Activated naive CD4-positive, alpha-beta T cell treated with anti-CD3 and anti-CD28 coated beads, Interleukin-2, amount 10 ng/mL, durations not matched to agents 7 days and 5 days (primary cell): ENCODE data around the gene RERE.

Experiments used
- CTCF ChIA-PET: fragments of 350-600 bp; sonication (Branson Sonifier 250); formaldehyde crosslinking; loops from one replicate; lab custom pipeline; 2021; ENCODE audit warnings: antibody characterized with exemption; lab: Charles Lee
- DNase-seq: peaks from one replicate; pipeline ENCODE4 v3.0.0-alpha.2; 2020
- H3K27ac Mint-ChIP-seq: one replicate; pipeline ENCODE4 v1.8.0; 2021; ENCODE audit warnings: mild to moderate bottlenecking, moderate library complexity, mixed read lengths
- H3K27me3 Mint-ChIP-seq: one replicate; pipeline ENCODE4 v1.8.0; 2021; ENCODE audit warnings: mild to moderate bottlenecking, mixed read lengths
- H3K36me3 Mint-ChIP-seq: one replicate; pipeline ENCODE4 v1.8.0; 2021; ENCODE audit warnings: mixed read lengths
- H3K4me1 Mint-ChIP-seq: one replicate; pipeline ENCODE4 v1.8.0; 2021; ENCODE audit warnings: mixed read lengths
- H3K4me3 Mint-ChIP-seq: one replicate; pipeline ENCODE4 v1.8.0; 2021; ENCODE audit warnings: mild to moderate bottlenecking, moderate library complexity, mixed read lengths
- H3K9me3 Mint-ChIP-seq: one replicate; pipeline ENCODE4 v1.8.0; 2021; ENCODE audit warnings: mixed read lengths

The RERE gene

DNA sequence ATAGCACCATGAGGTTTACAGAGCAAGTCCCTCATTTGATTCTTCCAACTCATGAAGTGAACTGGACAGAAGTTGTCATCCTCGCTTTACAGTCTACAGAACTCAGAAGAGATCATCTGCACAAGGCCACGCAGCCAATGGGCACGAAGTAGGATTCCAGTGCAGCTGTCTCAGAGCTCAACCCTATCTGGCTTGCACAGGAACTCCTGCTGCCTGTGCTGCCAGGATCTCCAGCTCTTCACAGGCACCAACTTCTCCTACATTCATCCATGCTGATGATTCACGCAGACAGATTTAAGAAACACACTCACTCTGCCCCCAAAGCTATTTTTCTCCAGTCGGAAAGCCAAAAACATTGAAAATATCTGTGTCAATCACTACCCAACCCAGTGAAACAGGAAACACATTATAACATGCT, 157.0 kb downstream of the RERE start:
- peaks cover 3% of the 10 kb centered on the region for H3K4me1 Mint-ChIP-seq
- no peaks in the 10 kb centered on the region for H3K9me3 Mint-ChIP-seq
- no peaks in the 10 kb centered on the region for H3K27me3 Mint-ChIP-seq
- H3K27ac Mint-ChIP-seq, result no peak overlapping the region
- CTCF ChIA-PET, result interaction anchor here (0.7 to 2.3 kb wide), 3 partner anchors 14 to 99 kb away, joined by 3 to 6 read pairs (median 3); no protein-coding TSS in a partner anchor
- no peak overlapping the region for H3K4me3 Mint-ChIP-seq
- H3K36me3 Mint-ChIP-seq, result peaks cover 18% of the 10 kb centered on the region
- no peak for DNase-seq

DNA sequence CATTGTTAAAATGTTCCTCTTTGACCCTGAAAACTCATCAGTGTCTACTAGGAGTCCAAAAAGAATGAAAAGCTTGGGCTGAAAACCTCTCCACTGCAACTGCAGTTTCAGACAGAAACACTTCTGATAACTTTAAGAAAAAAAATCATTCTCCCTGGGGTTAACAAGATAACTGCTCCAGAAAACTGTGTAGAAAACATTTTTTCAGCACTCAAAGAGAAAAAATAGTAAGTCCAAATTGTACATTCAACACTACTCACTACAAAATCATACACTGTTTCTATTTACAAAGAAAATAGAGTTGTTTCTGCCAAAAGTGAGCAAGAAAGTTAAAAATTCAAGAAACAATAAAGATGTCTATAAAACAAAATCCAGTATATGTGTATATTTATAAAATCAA, 157.8 kb downstream of the RERE start:
- CTCF ChIA-PET, result interaction anchor here (2.3 kb wide), 1 partner anchor 67 kb away, joined by 6 read pairs; no protein-coding TSS in a partner anchor
- DNase-seq, result no peak
- no peak overlapping the region for H3K27ac Mint-ChIP-seq
- H3K27me3 Mint-ChIP-seq, result no peaks in the 10 kb centered on the region
- H3K36me3 Mint-ChIP-seq, result peaks cover 23% of the 10 kb centered on the region
- no peak overlapping the region for H3K4me3 Mint-ChIP-seq
- H3K9me3 Mint-ChIP-seq, result no peaks in the 10 kb centered on the region
- peaks cover 3% of the 10 kb centered on the region for H3K4me1 Mint-ChIP-seq

DNA sequence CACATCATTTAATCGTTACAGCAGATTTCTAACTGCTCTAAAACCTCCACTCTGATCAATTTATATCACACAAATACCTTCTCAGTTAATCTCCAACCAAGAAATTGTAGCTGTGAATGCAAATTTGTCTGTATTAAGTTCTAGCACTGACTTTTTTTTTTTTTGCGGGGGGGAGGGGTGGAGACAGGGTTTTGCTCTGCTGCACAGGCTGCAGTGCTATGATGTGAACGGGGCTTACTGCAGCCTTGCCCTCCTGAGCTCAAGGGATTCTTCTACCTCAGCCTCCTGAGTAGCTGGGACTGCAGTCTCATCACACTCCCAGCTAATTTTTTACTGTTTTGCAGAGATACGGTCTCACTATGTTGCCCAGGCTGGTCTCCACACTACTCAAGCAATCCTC, 163.6 kb downstream of the RERE start:
- Mint-ChIP-seq H3K27me3 (no peaks in the 10 kb centered on the region), H3K9me3 (no peaks in the 10 kb centered on the region), H3K27ac (no peak overlapping the region), H3K4me3 (no peak overlapping the region), H3K4me1 (peaks cover 37% of the 10 kb centered on the region), H3K36me3 (peaks cover 55% of the 10 kb centered on the region)
- no peak for DNase-seq
- CTCF ChIA-PET, result interaction anchor here (0.6 kb wide), 1 partner anchor 195 kb away, joined by 3 read pairs; no protein-coding TSS in a partner anchor

DNA sequence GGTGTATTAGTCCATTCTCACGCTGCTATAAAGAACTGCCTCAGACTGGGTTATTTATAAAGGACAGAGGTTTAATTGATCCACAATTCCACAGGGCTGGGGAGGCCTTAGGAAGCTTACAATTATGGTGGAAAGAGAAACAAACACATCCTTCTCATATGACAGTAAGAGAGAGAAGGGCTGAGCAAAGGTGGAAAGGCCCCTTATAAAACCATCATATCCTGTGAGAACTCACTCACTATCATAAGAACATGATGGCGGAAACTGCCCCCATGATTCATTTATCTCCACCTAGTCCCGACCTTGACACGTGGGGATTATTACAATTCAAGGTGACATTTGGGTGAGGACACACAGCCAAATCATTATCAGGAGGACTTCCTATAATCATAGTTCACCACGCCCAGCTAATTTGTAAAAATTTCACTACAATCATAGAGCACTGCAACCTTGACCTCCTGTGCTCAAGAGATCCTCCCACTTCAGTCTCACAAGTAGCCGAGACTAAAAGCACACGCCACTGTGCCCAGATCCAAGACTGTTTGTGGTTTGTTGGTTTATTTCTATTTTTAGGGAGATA, 164.9 kb downstream of the RERE start:
- no peaks in the 10 kb centered on the region for H3K27me3 Mint-ChIP-seq
- DNase-seq, result no peak
- no peaks in the 10 kb centered on the region for H3K9me3 Mint-ChIP-seq
- CTCF ChIA-PET, result interaction anchor here (0.7 to 2.0 kb wide), 4 partner anchors 13 to 92 kb away, joined by 3 to 4 read pairs (median 4); no protein-coding TSS in a partner anchor
- H3K4me3 Mint-ChIP-seq, result no peak overlapping the region
- H3K27ac Mint-ChIP-seq, result peak overlapping the region; percentile 86
- H3K4me1 Mint-ChIP-seq, result peaks cover 49% of the 10 kb centered on the region
- peaks cover 55% of the 10 kb centered on the region for H3K36me3 Mint-ChIP-seq

DNA sequence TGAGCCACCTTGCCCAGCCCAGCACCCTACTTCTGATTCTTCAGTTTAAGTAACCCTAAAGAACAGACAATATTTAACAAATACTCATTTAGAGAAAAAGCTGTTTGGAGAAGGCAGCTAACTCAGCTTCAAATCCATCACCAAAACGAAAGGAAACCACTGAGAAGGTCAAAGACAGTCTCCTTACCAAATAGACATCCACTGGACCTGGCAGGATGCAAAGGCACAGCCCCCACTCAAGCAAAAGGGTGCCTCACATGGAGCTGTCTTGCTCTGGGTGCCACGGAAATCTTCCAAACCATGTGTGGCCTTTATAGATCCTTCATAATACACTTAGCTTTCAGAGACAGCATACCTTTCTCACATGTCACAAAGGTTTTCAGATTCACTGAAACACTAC, 165.5 kb downstream of the RERE start:
- H3K4me3 Mint-ChIP-seq, result no peak overlapping the region
- H3K36me3 Mint-ChIP-seq, result peaks cover 55% of the 10 kb centered on the region
- peaks cover 55% of the 10 kb centered on the region for H3K4me1 Mint-ChIP-seq
- H3K27ac Mint-ChIP-seq, result peak overlapping the region; percentile 86
- no peaks in the 10 kb centered on the region for H3K9me3 Mint-ChIP-seq
- DNase-seq, result no peak
- CTCF ChIA-PET, result interaction anchor here (0.7 to 2.0 kb wide), 5 partner anchors 12 to 91 kb away, joined by 3 to 5 read pairs (median 4); no protein-coding TSS in a partner anchor
- no peaks in the 10 kb centered on the region for H3K27me3 Mint-ChIP-seq

DNA sequence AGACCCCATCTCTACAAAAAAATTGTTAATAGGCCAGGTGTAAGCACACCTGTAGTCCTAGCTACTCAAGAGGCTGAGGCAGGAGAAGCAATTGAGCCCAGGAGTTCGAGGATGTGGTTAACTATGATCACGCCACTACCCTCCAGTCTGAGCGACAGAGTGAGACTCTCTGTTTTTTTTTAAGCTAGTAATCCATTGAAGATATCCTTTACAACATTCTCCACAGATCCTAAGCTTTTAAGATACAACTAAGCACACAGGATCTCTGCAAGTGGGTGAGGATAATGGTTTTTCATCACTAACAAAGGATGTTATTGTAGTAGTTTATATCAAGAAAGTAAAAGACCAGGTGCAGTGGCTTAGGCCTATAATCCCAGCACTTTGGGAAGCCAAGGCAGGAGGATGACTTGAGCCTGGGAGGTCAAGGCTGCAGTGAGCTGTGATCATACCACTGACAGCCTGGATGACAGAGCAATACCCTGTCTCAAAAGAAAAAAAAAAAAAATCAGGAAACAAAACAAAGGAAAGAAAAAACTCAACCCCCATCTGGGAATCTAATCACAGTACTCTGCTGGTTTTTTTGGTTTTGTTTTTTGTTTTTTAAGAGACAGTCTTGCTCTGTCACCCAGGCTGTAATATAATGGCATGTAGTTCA, 166.1 kb downstream of the RERE start:
- Mint-ChIP-seq H3K27me3 (no peaks in the 10 kb centered on the region), H3K9me3 (no peaks in the 10 kb centered on the region), H3K4me3 (no peak overlapping the region), H3K4me1 (peaks cover 59% of the 10 kb centered on the region), H3K27ac (peak overlapping the region; percentile 86), H3K36me3 (peaks cover 57% of the 10 kb centered on the region)
- CTCF ChIA-PET, result interaction anchor here (1.0 to 2.0 kb wide), 5 partner anchors 12 to 50 kb away, joined by 3 to 5 read pairs (median 4); no protein-coding TSS in a partner anchor
- peak; percentile 51 for DNase-seq

DNA sequence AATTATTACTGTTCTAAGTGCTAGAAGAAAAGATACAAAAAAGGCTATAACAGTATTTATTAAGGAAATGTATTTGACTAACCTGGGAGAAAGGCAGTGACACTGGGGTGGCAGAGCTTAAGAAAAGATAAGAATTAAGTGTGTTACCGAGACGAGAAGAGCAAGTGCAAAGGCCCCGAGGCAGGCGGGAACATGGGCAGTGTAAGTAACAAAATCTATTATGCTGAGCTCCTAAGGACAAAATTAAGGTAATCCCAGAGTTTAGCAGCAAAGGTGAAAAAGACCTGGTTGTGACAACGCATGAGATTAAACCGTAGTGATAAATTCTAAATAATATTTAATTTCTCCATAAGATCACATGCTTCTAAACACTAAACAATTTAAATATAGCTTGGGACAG, 167.6 kb downstream of the RERE start:
- no peaks in the 10 kb centered on the region for H3K9me3 Mint-ChIP-seq
- H3K4me3 Mint-ChIP-seq, result no peak overlapping the region
- CTCF ChIA-PET, result interaction anchor here (0.8 to 1.5 kb wide), 2 partner anchors 15 to 76 kb away, joined by 3 to 4 read pairs; no protein-coding TSS in a partner anchor
- H3K27me3 Mint-ChIP-seq, result no peaks in the 10 kb centered on the region
- no peak overlapping the region for H3K27ac Mint-ChIP-seq
- peaks cover 54% of the 10 kb centered on the region for H3K36me3 Mint-ChIP-seq
- DNase-seq, result no peak
- H3K4me1 Mint-ChIP-seq, result peaks cover 59% of the 10 kb centered on the region

DNA sequence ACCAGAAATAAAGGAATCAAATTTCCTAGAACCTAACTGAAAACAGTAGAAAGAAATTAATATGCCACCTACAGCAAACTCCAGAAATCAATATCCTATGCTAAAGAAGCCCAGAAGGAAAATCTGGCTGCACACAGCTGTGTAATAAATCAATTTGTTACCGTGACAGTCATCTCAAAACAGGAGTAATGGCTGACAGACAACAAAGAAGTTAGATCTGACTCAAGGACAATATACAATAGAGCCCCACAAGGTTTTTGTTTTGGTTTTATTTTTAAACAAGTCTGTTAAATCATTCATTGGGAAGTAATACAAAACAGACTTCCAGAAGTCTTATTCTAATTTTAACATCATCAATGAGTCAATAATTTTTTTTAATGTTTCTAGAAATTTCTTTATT, 168.4 kb downstream of the RERE start:
- Mint-ChIP-seq H3K9me3 (no peaks in the 10 kb centered on the region), H3K27me3 (no peaks in the 10 kb centered on the region), H3K36me3 (peaks cover 50% of the 10 kb centered on the region), H3K4me3 (no peak overlapping the region), H3K27ac (peak overlapping the region; percentile 20), H3K4me1 (peaks cover 60% of the 10 kb centered on the region)
- DNase-seq, result no peak
- CTCF ChIA-PET, result interaction anchor here (1.5 kb wide), 2 partner anchors 32 to 77 kb away, joined by 3 to 4 read pairs; no protein-coding TSS in a partner anchor

DNA sequence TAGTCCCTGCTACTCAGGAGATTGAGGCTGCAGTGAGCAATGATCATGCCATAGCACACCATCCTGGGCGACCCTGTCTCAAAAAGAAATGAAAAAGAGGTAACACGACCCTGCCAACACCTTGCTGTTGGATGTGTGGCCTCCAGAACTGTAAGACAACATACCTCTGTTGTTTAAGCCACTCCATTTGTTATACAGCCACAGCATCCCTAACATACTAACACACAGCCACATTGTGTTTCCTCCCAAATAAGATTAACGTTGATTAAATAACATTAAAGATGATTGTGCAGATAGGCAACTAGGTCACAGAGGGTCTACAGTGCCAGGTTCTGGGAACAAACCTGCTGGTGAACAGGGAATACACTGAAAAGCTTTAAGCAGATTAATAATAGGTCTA, 170.4 kb downstream of the RERE start:
- no peak overlapping the region for H3K27ac Mint-ChIP-seq
- H3K9me3 Mint-ChIP-seq, result no peaks in the 10 kb centered on the region
- no peaks in the 10 kb centered on the region for H3K27me3 Mint-ChIP-seq
- H3K4me1 Mint-ChIP-seq, result peaks cover 57% of the 10 kb centered on the region
- CTCF ChIA-PET, result interaction anchor here (0.5 kb wide), 1 partner anchor 192 kb away, joined by 3 read pairs; no protein-coding TSS in a partner anchor
- peaks cover 41% of the 10 kb centered on the region for H3K36me3 Mint-ChIP-seq
- no peak overlapping the region for H3K4me3 Mint-ChIP-seq
- no peak for DNase-seq

DNA sequence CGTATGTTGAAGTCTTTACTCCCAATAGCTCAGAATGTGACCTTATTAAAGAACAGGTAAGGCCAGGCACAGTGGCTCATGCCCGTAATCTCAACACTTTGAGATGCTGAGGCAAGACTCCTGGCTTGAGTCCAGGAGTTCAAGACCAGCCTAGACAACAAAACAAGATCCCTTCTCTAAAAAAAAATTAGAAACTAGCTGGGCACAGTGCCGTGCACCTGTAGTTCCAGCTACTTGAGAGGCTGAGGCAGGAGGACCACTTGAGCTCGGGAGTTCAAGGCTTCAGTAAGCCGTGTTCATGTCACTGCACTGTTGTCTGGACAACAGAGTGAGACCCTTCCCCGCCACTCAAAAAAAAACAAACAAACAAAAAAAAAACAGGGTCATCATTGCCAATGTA, 171.3 kb downstream of the RERE start:
- no peaks in the 10 kb centered on the region for H3K9me3 Mint-ChIP-seq
- CTCF ChIA-PET, result interaction anchor here (1.0 to 1.4 kb wide), 2 partner anchors 16 to 25 kb away, joined by 3 to 5 read pairs; no protein-coding TSS in a partner anchor
- no peak overlapping the region for H3K4me3 Mint-ChIP-seq
- H3K4me1 Mint-ChIP-seq, result peaks cover 49% of the 10 kb centered on the region
- H3K36me3 Mint-ChIP-seq, result peaks cover 34% of the 10 kb centered on the region
- no peak for DNase-seq
- no peak overlapping the region for H3K27ac Mint-ChIP-seq
- no peaks in the 10 kb centered on the region for H3K27me3 Mint-ChIP-seq

DNA sequence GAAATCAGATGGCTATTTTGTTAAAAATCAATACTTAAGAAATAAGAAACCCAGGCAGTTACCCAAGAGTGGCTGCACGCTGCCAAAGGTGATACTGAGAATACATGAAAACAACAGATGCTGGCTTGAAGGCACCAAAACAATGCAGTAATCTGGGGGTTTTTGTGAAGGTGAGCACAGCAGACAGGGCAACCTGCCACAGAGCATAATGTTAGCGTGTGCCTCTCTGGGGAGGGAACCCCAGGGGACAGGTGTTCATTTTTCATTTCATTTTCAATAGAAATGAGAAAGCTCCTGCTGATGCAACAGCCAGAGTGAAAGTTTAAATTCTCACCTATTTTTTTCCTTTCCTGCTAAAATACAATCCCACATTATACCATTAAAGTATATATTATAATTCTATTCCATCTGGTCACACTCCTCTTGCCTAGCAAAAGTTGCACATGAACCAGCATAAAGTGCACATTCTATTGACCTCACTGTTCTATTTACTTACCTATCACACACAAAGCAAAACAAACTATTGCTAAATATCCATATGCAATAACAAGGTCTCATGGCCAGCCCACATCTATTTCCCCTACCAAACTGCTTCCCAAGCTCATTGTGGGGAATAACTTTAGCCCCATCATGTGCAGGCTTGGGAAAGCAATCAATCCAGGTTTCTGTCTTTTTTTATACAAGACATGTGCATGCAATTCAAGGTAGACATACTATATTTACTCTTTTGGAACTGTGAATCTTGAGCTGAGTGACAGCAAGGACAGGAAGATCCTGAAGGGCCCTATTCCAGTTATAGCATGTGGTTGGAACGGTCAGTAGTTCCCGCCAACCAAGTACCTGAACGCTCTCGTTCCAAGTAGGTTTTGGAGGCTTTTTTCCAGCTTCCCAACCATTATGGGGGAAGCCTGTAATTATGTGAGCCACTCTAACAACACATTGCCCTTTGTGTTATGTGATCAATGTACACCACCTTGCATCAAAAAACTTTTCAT, 173.6 kb downstream of the RERE start:
- Mint-ChIP-seq H3K4me3 (no peak overlapping the region), H3K4me1 (peaks cover 37% of the 10 kb centered on the region), H3K36me3 (peaks cover 30% of the 10 kb centered on the region), H3K9me3 (no peaks in the 10 kb centered on the region), H3K27me3 (no peaks in the 10 kb centered on the region), H3K27ac (no peak overlapping the region)
- CTCF ChIA-PET, result interaction anchor here (0.6 to 1.5 kb wide), 2 partner anchors 22 to 86 kb away, joined by 3 read pairs; no protein-coding TSS in a partner anchor
- no peak for DNase-seq

DNA sequence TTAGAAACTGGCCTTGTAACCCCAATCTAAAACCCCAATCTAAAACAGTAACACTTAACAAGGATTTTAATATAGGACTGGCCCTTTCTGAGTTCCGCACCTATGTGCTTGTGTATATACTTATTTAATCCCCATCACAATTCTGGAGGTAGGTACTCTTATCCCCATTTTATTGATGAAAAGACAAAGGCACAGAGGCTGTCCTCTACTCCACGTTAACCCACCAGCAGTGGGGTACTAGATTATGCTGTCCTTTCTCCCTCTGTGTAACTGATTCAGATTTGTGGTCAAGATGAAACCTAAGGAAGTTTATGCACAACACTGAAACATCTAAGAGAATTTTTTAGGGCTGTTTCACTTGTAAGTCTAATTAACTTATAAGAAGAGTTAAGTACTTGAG, 175.3 kb downstream of the RERE start:
- Mint-ChIP-seq H3K4me3 (no peak overlapping the region), H3K9me3 (no peaks in the 10 kb centered on the region), H3K4me1 (peaks cover 21% of the 10 kb centered on the region), H3K27me3 (no peaks in the 10 kb centered on the region), H3K36me3 (peaks cover 26% of the 10 kb centered on the region), H3K27ac (no peak overlapping the region)
- CTCF ChIA-PET, result no interaction called here
- DNase-seq, result no peak

DNA sequence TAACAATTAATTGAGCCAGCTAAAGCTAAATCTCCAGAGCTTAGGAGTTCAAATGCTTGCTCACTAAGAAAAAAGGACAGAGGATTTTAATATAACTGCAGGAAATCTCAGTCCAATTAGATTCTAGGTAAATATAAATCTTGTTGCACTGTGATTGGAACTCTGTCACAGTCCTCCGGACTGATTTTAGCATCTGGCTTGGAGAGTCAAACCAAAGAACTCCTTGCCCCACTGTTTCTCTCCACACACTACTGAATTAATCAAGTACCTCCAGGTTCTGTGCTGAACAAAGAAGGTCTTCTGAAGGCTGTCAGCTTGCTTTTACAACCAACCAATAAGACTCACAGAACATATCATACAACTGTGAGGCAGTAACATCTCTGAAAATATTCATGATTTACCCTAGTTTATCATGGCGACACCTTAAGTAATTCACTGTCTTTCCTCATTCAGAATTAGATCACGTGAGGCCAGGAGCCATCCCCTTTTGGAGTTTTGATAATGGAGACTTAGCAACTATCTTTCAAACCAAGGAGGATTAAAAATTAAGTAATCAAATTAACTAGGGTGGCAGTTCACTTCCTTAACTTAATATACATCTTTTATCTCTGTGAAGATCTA, 176.0 kb downstream of the RERE start:
- CTCF ChIA-PET, result interaction anchor here (0.6 kb wide), 1 partner anchor 86 kb away, joined by 3 read pairs; no protein-coding TSS in a partner anchor
- H3K36me3 Mint-ChIP-seq, result peaks cover 25% of the 10 kb centered on the region

More for the DNA sequence above, 176.0 kb downstream of the RERE start:
- Mint-ChIP-seq H3K9me3 (no peaks in the 10 kb centered on the region), H3K27me3 (no peaks in the 10 kb centered on the region), H3K4me1 (peaks cover 17% of the 10 kb centered on the region), H3K27ac (no peak overlapping the region), H3K4me3 (no peak overlapping the region)
- no peak for DNase-seq
